ENCODE results near the gene NAA40.

GRCh38 chr11:63893355-63893754, 45.4 kb upstream of the NAA40 start:
- TF ChIP-seq POLR2A (IDR thresholded peaks at IDR 0.05; ENCODE audit: low read length) = no peak
- no peak for TF ChIP-seq GATA1 (IDR thresholded peaks at IDR 0.05; ENCODE audit: low read depth, low read length)

Data from erythroblast (primary cell).